ENCODE data around the gene IDUA.

The IDUA gene

DNA sequence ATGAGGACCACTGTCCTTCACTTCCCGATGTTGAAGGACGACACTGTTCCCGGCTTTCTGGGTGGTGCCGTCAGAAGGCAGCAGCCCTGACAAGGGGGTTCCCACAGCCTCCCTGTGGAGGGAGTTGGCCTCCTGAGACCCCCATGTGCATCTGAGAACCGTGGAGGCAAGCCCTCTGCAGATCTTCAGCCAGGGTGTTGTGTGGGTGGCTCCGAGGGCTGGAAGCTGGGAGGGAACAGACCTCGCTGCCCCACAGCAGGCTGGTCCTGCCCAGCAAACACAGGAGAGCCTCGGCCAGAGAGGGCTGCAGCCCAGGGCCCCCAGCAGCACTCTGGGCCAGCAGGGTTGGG lies 29.6 kb upstream of the IDUA start:
- DNase-seq (ENCODE audit: insufficient read length, low spot score) (no peak), FAIRE-seq (no peak)
- TF ChIP-seq, protein P1, sequence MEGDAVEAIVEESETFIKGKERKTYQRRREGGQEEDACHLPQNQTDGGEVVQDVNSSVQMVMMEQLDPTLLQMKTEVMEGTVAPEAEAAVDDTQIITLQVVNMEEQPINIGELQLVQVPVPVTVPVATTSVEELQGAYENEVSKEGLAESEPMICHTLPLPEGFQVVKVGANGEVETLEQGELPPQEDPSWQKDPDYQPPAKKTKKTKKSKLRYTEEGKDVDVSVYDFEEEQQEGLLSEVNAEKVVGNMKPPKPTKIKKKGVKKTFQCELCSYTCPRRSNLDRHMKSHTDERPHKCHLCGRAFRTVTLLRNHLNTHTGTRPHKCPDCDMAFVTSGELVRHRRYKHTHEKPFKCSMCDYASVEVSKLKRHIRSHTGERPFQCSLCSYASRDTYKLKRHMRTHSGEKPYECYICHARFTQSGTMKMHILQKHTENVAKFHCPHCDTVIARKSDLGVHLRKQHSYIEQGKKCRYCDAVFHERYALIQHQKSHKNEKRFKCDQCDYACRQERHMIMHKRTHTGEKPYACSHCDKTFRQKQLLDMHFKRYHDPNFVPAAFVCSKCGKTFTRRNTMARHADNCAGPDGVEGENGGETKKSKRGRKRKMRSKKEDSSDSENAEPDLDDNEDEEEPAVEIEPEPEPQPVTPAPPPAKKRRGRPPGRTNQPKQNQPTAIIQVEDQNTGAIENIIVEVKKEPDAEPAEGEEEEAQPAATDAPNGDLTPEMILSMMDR (IDR thresholded peaks at IDR 0.05; ENCODE audit: insufficient read depth, missing control alignments), result no peak

GRCh38 chr4:957581-958313 lies 29.1 kb upstream of the IDUA start:
- FAIRE-seq (no peak), DNase-seq (ENCODE audit: insufficient read length, low spot score) (no peak)
- TF ChIP-seq, protein P1 (IDR thresholded peaks at IDR 0.05; ENCODE audit: insufficient read depth, missing control alignments), result no peak

GRCh38 chr4:958314-958665 lies 28.6 kb upstream of the IDUA start:
- no peak for DNase-seq (ENCODE audit: insufficient read length, low spot score)
- no peak for FAIRE-seq
- TF ChIP-seq, protein P1 (IDR thresholded peaks at IDR 0.05; ENCODE audit: insufficient read depth, missing control alignments), result no peak

GRCh38 chr4:958696-959337 lies 28.0 kb upstream of the IDUA start:
- TF ChIP-seq, protein P1 (IDR thresholded peaks at IDR 0.05; ENCODE audit: insufficient read depth, missing control alignments), result no peak
- no peak for DNase-seq (ENCODE audit: insufficient read length, low spot score)
- FAIRE-seq, result no peak

- FAIRE-seq (no peak), DNase-seq (ENCODE audit: insufficient read length, low spot score) (no peak)
- TF ChIP-seq, protein P1 (IDR thresholded peaks at IDR 0.05; ENCODE audit: insufficient read depth, missing control alignments), result no peak
Measured at GRCh38 chr4:959338-960139, 27.3 kb upstream of the IDUA start.

- no peak for DNase-seq (ENCODE audit: insufficient read length, low spot score)
- FAIRE-seq, result no peak
- TF ChIP-seq, protein P1 (IDR thresholded peaks at IDR 0.05; ENCODE audit: insufficient read depth, missing control alignments), result no peak
Measured at GRCh38 chr4:960140-960635, 26.7 kb upstream of the IDUA start.

Measured in D721Med (cell line).